NCI-H128 (cell line): ENCODE measurements around the gene VARS2.
"Not testable (repeated sequence)": the region's sequence is repeated elsewhere in the genome, so short reads cannot be mapped to it uniquely, and the experiment has no call there.

Experiments
- DNase-seq: peaks from one replicate; lab custom pipeline; 2025; ENCODE audit not compliant: unreplicated experiment; lab: John Stamatoyannopoulos, UW

Gene VARS2

GRCh38 chr6:30898750-30899360 lies 15.2 kb upstream of the VARS2 start:
- DNase-seq = no peak

GRCh38 chr6:30900863-30901417 lies 13.1 kb upstream of the VARS2 start:
- no peak for DNase-seq

GRCh38 chr6:30901436-30901835 lies 12.6 kb upstream of the VARS2 start:
- no peak for DNase-seq

GRCh38 chr6:30902196-30902595 lies 11.8 kb upstream of the VARS2 start:
- DNase-seq = not testable (repeated sequence)

- DNase-seq = no peak
These were observed 11.3 kb upstream of the VARS2 start for GRCh38 chr6:30902709-30903108.

GRCh38 chr6:30903236-30903635 lies 10.8 kb upstream of the VARS2 start:
- DNase-seq = no peak

GRCh38 chr6:30907290-30907757 lies 6.7 kb upstream of the VARS2 start:
- DNase-seq = not testable (repeated sequence)

GRCh38 chr6:30907758-30908591 lies 6.1 kb upstream of the VARS2 start, which contains the start of gene GTF2H4:
GTF2H4 (plus strand) TSS chr6:30908207.
- peak; percentile 97 for DNase-seq

GRCh38 chr6:30908700-30909099 lies 5.3 kb upstream of the VARS2 start:
- no peak for DNase-seq

GRCh38 chr6:30910473-30910872 lies 3.6 kb upstream of the VARS2 start:
- not testable (repeated sequence) for DNase-seq

GRCh38 chr6:30912746-30913520 lies 1.1 kb upstream of the VARS2 start:
- no peak for DNase-seq

GRCh38 chr6:30913721-30914075 lies 340 bp upstream of the VARS2 start:
- no peak for DNase-seq

GRCh38 chr6:30914854-30915590 lies 984 bp downstream of the VARS2 start:
- no peak for DNase-seq

GRCh38 chr6:30915591-30915946 lies 1.5 kb downstream of the VARS2 start:
- peak; percentile 12 for DNase-seq

GRCh38 chr6:30917041-30917440 lies 3.0 kb downstream of the VARS2 start:
- no peak for DNase-seq

GRCh38 chr6:30917487-30917886 lies 3.4 kb downstream of the VARS2 start:
- no peak for DNase-seq

- DNase-seq = no peak
These were observed 4.6 kb downstream of the VARS2 start for GRCh38 chr6:30918670-30919069.

GRCh38 chr6:30922447-30922852 lies 8.4 kb downstream of the VARS2 start:
- DNase-seq = no peak

GRCh38 chr6:30924040-30924627 lies 10.1 kb downstream of the VARS2 start:
- DNase-seq = not testable (repeated sequence)

GRCh38 chr6:30926644-30927043 lies 12.6 kb downstream of the VARS2 start:
- DNase-seq = no peak
